RPMI7951 (cell line): ENCODE measurements around the gene EHD3. TPM values are rescaled to one million over a fixed set of nuclear protein-coding genes. Genes with fewer than 3 reads are reported as not detected.

Experiments used
- DNase-seq: peaks from one replicate; pipeline ENCODE4 v3.0.0-alpha.2; 2012; ENCODE audit warnings: low read depth
- total RNA-seq: library from RNA; depleted of rRNA; stranded (reverse); fragments of >200 nt; shearing (Covaris generic); gene quantifications from 2 replicates; pipeline ENCODE4 v1.2.3, GENCODE V29; 2014; rRNA removed

EHD3 gene
- total RNA-seq, 1 experiment from 2014 or later, result 19.9 TPM

DNA sequence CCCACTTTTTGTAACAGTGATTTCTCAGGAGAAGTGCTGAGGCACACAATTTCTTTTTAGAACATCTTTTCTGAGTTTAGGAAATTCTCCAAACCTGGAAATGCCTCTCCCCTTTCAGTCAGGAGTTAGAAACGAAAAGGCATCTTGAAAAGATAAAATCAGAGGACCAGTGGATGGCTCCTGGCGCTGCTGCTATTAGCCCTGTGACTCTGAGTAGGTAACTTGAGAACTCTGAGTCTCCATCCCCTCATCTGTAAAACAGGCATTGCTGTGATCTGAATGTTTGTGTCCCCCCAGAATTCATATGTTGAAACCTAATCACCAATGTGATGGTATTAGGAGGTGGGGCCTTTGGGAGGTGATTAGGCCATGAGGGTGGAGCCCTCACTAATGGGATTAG is 50.2 kb downstream of the EHD3 start:
- no peak for DNase-seq

DNA sequence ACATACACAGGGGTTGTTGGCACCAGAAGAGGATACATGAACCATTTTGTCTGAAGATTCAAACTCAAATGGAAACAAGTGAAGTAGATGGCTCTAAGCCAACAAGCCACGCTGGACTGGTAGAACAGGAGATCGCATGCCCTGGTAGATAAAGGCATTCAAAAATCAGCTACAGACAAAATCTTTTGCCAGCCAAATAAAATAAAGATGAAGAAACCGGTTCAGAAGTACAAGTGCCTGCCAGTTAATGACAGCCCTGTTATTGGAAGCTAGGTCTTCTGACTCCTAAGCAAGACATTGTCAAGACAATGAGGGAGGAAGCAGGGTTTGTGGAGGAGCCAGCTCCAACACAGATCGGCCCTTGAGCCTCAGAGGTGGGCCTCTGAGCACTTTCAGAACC is 52.3 kb downstream of the EHD3 start:
- DNase-seq, result no peak

DNA sequence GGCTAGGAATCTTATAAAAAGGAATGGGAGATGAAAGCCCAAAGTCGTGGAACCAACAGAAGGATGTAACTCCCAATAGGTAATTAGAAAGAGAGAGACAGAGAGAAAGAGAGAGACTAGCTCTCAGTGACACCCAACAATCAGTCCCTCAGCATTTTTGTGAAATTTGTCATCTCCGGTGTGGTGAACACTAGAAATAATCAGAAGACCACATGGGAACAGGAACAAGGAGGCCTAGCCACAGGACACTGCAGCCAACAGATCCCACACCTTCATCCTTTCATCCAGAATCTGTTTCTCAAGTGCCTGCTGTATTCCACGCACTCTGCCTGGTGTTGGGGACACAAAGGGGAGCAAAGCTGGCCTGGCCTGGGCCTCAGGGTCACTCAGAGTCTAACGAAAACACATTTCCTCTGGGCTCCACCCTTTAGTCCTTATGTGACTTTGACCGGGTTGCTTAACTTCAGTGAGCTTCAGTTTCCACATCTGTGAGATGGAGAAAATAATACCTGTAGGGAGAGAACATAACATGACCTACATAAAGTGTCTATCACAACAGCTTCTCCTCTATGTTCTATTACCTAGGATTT is 53.1 kb downstream of the EHD3 start:
- peak; percentile 84 for DNase-seq

DNA sequence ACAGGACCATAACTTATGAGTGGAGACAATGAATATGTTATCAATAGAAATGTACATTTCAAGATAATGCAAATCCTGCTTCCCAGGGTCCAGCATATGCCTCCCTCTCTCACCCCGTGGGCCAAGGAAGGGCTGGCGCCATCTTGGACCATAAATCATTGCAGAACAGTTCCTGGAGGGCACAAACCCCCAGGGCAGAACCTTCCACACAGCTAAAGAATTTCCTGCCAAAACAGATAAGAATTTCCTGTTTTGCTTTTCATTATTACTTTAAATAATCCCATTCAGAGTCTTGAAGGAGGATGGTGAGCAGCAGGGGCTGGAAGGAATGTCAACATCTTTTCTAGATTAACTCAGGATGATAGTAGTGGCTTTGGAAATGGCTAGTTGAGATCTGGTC is 53.7 kb downstream of the EHD3 start:
- DNase-seq, result peak; percentile 69

DNA sequence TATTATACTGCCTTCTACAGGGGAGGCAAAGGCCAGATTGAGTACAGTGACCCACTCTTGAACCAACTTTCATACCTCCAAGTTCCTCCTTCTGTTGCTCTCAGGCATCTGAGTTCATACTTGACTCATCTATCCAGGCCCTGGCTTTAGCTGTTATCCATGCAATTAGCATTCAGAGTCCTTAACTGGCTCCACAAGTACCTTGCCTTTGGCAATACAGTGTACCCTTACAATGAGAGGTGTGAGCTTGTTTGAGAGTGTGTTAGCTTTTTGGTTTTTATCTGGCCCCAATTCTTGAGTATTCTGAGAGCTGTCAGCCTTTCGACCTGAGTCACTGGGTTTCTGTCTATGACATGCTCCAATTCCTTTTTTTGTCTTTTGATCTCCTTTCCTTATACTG is 60.2 kb downstream of the EHD3 start:
- DNase-seq, result no peak

DNA sequence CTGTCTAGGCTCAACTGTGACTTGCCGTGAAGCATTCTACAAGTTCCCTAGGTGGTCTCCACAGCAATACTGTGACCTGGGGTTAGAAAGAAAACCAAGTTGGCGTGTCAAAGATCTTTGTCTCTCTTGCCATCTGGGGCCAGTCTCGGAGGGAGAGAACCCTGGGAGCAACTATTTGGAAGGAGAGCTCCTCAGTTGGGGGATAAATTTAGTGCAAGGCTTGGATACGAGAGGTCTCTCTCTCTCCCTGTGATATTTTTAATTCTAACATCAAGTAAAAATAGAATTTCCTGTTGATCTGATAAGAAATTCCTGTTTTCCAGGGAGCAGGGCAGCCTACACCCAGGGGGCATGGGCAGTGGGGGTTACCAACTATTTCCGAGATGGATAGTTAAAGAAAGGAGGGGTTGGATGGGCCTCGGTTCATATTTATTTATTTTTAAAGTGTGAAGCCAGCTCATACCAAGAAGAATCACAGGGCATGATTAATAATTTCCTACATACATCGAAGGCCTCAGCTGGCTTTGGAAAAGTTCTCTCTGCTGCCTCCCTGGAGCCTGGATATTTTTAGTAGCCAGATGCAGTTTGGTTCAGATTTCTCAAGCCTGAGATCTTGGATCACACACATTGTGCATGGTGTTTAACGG is 62.8 kb downstream of the EHD3 start:
- peak; percentile 72 for DNase-seq

DNA sequence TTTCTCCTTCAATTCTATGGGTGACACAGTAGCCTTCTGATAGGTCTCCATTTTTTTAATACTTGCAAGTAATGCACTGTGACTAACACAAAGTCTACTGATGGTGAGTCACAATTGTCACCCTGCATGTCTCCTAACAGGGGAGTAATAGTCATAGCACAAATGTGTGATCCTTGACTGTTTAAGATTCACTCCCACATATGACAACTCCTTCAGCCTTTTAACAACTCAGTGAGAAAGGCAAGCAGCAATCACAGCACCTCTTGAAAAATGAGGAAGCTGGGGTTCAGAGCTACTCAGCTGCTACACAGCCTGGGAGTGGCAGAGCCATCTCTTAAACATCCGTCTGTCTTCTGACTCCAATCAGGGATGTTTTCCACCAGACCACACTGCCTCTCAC is 63.8 kb downstream of the EHD3 start:
- DNase-seq, result peak; percentile 73

DNA sequence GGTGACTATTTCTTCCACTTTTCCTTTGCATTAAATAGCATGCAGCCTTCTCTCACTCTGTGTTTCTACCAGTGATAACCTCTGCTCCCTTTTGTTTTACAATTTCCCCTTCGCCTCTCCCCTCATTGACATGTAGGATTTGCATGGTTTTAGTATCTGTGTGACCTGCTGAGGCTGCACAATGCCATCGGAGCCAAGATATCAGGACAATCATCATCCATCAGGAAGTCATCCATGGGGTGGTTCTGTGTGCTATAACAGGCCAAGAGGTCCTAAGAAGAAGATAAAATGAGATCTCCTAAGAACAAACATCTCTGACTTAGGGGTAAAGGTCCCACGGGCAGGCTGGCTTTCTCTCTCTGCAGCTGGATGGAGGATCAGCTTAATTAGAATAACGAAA is 65.6 kb downstream of the EHD3 start:
- no peak for DNase-seq

DNA sequence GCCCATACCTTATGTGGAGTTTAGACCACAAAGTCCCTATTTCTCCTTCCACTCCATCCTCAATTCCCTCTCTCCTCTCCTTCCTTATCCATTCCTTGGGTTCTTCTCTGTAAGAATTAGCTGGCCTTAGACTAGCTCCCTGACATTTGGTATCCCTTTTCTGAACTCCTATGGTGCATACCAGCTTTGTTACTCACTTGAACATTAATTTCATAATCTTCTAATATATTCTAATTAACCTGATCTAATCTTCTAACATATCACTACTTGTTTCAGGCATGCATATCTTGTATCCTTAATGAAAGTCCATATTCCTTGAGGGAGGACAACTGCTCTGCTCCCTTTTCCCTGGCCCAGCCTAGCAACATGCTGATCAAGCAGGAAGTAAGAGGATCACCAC is 66.4 kb downstream of the EHD3 start:
- DNase-seq, result no peak

DNA sequence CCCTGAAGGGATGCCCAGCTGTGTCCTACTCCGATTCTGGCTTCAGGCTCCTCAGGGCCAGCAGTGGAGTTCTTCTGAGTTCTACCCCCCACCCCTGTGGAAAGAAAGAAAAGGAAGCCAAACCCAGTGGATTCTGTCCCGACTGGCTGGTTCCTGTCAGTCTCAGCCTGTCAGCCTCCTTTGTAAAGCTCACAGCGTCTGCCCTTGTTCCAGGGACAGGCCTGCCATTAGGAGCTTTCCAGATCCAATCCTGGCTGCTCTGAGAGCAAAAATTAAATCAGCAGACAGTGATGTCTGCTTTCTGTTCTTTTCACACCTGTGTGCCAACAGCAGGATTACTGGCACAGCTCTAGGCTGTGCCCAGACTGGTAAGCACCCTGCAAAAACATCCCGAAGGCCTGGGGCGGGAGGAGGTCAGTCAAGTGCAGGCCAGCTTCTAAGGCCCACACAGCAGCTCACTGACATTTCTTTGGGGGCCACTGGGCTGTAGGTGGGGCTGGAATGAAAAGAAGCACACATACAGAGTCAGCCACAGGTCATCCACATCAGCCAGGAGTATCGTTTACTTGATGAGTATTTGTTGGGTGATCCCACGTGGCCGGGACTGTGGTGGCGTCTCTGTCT is 69.1 kb downstream of the EHD3 start:
- no peak for DNase-seq

DNA sequence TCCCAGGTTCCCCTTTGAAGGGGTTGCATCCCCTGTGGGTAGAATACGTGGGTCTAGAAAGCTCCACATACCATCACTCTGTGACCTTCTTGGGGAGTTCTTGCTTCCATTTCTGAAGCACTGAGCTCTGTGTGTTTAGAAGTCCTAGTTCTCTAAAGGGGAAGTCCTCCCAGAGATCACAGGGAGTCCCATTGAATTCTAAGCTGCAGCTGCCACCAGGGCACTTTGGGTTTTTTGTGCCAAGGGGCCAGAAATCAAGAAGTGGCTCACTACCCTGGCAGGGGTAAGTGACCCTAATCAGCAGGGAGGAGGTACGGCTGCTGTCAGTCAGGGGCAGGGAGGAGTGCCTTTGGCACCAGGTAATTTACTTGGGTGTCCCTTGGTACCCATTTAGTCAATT is 70.9 kb downstream of the EHD3 start:
- no peak for DNase-seq

DNA sequence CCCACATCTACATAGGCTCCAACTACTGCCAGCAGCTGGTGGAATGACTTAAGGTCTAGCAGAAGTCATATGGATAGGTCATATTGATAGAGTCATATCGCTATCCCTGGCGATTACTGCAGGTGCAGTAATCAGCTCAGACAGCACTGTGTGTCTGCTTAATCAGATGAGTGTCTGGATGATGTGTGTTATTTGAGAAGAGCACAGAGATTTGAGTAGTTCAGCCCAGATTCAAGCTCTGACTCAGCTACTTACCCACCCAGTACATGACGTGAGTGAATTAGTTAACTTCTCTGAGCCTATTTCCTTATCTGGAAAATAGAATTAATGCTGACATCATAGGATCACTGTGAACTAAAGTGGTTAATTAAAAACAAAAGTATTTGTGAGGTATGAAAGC is 78.9 kb downstream of the EHD3 start:
- peak; percentile 42 for DNase-seq

DNA sequence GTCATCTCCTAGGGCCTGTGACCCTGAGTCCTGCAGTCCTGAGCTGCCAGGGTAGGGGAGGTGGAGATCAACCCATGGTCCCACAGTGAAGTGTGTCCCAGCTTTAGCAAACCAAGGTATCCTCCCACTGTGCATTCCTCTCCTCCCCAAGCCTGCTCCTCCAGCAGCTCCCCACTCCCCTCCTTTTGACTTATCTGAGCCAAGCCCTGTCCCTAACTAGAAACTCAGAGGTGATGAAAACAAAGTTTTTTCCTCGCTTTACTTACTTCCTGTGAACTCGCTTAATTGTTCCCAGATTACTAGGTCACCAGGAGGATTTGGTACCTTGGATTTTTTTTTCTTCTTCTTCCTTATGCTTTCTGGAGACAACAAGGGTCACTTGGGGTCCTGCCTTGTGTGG is 80.8 kb downstream of the EHD3 start:
- peak; percentile 46 for DNase-seq

DNA sequence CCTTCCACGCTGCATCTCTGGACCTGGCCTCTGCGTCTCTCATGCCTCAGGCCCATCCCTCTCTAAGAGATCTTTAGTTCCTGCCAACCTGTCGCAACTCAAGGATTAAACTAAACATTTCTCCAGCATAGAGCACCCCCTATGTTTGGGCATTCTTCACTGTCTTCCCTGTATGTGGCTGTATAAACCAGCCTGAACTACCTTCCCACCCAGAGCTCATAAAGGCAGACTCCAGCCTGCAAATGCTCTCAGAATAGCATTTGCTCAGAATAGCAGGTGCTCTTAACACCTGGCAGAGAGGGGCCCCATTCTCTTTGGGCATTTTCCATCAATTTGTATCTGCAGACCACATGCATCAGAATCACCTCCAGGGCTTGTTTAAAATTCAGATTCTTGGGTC is 83.4 kb downstream of the EHD3 start:
- DNase-seq, result no peak

DNA sequence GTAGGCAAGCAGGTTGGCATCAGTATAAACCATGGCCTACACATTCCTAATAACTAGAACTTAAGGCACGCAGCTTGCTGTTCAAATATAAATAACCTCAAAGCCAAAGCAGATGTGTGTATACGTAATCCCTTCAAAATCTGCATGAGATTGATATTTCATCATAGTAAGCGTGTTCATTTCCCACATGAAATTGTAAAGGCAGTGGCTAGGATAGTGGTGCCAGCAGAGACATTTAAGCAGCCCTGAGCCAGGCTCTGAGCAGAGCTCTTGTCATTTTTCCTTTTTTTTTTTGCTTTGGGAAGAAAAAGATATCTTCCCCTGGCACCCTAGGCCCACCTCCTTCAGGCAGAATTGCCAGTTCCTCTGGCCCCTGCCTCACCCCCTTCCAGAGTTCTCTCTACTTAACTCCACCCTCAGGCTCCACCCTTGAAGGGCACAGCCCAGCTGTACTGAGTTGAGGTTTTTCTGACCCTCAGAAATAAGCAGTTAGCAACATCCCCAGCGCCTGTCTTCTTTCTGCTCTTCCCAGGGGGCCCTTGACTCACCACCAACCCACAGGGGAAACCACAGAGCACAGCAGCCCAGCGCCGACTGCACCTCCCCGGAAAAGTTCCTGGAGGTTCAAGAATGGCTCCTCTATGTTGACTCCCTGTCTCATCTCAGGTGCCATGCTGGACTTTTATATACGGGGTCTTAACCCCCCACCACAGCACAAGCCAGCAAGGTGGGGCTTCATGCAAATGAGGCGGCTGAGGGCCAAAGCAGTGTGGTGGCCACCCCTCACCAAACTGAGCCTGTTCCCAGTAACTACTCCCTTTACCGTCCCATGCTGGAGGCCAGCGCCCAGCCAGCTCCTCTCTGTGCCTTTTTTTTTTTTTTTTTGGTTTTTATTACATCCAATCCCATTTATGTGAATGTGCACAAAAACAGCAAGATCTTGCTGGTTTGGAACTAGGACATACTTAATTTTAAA is 84.7 kb downstream of the EHD3 start:
- peak; percentile 97 for DNase-seq

Other genes with a start within 250 kb of the EHD3 start
- 1.7 and 3.2 TPM in 2 replicates for gene GALNT14, start 95.7 kb upstream of the EHD3 start, total RNA-seq
- gene CAPN14, start 16.6 kb upstream of the EHD3 start, total RNA-seq, result 0.96 and 1.3 TPM in 2 replicates
- 0.48 and 0.88 TPM in 2 replicates for gene XDH, start 180.6 kb downstream of the EHD3 start, total RNA-seq